ENCODE data around the gene SEC22A. TPM values are rescaled to one million over a fixed set of nuclear protein-coding genes. Genes with fewer than 3 reads are reported as not detected.

Gene SEC22A
- polyA plus RNA-seq, 1 experiment, result 39.0 TPM

GRCh38 chr3:123305192-123305591 is 103.4 kb downstream of the SEC22A start:
- DNase-seq (ENCODE audit: low read depth, low spot score), result no peak
- H3K27ac ChIP-seq (ENCODE audit: low read depth, low read length), result no peak overlapping the region
- CTCF ChIA-PET, result interaction anchor here (1.1 kb wide), 1 partner anchor 21 kb away, joined by 3 read pairs; no protein-coding TSS in a partner anchor
- no peak for TF ChIP-seq CTCF (IDR thresholded peaks at IDR 0.05; ENCODE audit: low read depth, low read length)
- no peaks in the 10 kb centered on the region for H3K9me3 ChIP-seq (ENCODE audit: control insufficient read depth, insufficient read depth, low read length)
- POLR2A ChIA-PET, result no interaction called here
- H3K4me3 ChIP-seq (ENCODE audit: low read depth, low read length), result no peak overlapping the region
- peaks cover 16% of the 10 kb centered on the region for H3K27me3 ChIP-seq (ENCODE audit: control insufficient read depth, insufficient read depth, low read length)

GRCh38 chr3:123307064-123307463 is 105.3 kb downstream of the SEC22A start:
- DNase-seq (ENCODE audit: low read depth, low spot score), result no peak
- no peaks in the 10 kb centered on the region for H3K9me3 ChIP-seq (ENCODE audit: control insufficient read depth, insufficient read depth, low read length)
- ChIA-PET CTCF (interaction anchor here (0.6 to 1.5 kb wide), 5 partner anchors 16 to 182 kb away, joined by 3 read pairs; no protein-coding TSS in a partner anchor), POLR2A (interaction anchor here (0.8 kb wide), 1 partner anchor 93 kb away, joined by 14 read pairs; no protein-coding TSS in a partner anchor)
- peaks cover 22% of the 10 kb centered on the region for H3K27me3 ChIP-seq (ENCODE audit: control insufficient read depth, insufficient read depth, low read length)
- no peak for TF ChIP-seq CTCF (IDR thresholded peaks at IDR 0.05; ENCODE audit: low read depth, low read length)
- H3K27ac ChIP-seq (ENCODE audit: low read depth, low read length), result no peak overlapping the region
- no peak overlapping the region for H3K4me3 ChIP-seq (ENCODE audit: low read depth, low read length)

- H3K9me3 ChIP-seq (ENCODE audit: control insufficient read depth, insufficient read depth, low read length), result no peaks in the 10 kb centered on the region
- POLR2A ChIA-PET, result no interaction called here
- H3K27me3 ChIP-seq (ENCODE audit: control insufficient read depth, insufficient read depth, low read length), result peaks cover 43% of the 10 kb centered on the region
- CTCF ChIA-PET, result no interaction called here
- no peak for DNase-seq (ENCODE audit: low read depth, low spot score)
- TF ChIP-seq CTCF (IDR thresholded peaks at IDR 0.05; ENCODE audit: low read depth, low read length), result no peak
- H3K27ac ChIP-seq (ENCODE audit: low read depth, low read length), result no peak overlapping the region
- no peak overlapping the region for H3K4me3 ChIP-seq (ENCODE audit: low read depth, low read length)
Observed at GRCh38 chr3:123310186-123310585, 108.4 kb downstream of the SEC22A start.

- ChIA-PET CTCF (no interaction called here), POLR2A (no interaction called here)
- DNase-seq (ENCODE audit: low read depth, low spot score), result no peak
- Histone ChIP-seq H3K4me3 (ENCODE audit: low read depth, low read length) (no peak overlapping the region), H3K27me3 (ENCODE audit: control insufficient read depth, insufficient read depth, low read length) (peaks cover 45% of the 10 kb centered on the region), H3K9me3 (ENCODE audit: control insufficient read depth, insufficient read depth, low read length) (no peaks in the 10 kb centered on the region), H3K27ac (ENCODE audit: low read depth, low read length) (no peak overlapping the region)
- no peak for TF ChIP-seq CTCF (IDR thresholded peaks at IDR 0.05; ENCODE audit: low read depth, low read length)
Observed at GRCh38 chr3:123310741-123311140, 109.0 kb downstream of the SEC22A start.

- POLR2A ChIA-PET, result no interaction called here
- no peak for DNase-seq (ENCODE audit: low read depth, low spot score)
- H3K27me3 ChIP-seq (ENCODE audit: control insufficient read depth, insufficient read depth, low read length), result peaks cover 47% of the 10 kb centered on the region
- no peak for TF ChIP-seq CTCF (IDR thresholded peaks at IDR 0.05; ENCODE audit: low read depth, low read length)
- CTCF ChIA-PET, result no interaction called here
- no peak overlapping the region for H3K27ac ChIP-seq (ENCODE audit: low read depth, low read length)
- no peaks in the 10 kb centered on the region for H3K9me3 ChIP-seq (ENCODE audit: control insufficient read depth, insufficient read depth, low read length)
- no peak overlapping the region for H3K4me3 ChIP-seq (ENCODE audit: low read depth, low read length)
Observed at GRCh38 chr3:123311201-123311600, 109.5 kb downstream of the SEC22A start.
